ENCODE data around the gene EFHD1.
"Not testable (repeated sequence)": the region's sequence is repeated elsewhere in the genome, so short reads cannot be mapped to it uniquely, and the experiment has no call there.

DNA sequence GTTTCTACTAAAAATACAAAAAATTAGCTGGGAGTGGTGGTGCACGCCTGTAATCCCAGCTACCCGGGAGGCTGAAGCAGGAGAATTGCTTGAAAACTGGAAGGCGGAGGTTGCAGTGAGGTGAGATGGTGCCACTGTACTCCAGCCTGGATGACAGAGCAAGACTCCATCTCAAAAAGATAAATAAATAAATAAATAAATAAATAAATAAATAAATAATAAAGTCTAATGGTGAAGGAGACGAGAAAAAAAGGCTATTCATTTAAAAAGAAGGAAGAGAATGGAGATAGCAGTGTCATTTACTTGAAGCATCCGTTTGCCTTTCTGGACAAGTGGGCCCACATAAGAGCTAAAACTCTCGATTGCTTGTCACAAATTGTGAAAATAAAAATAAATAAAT, 52.0 kb downstream of the EFHD1 start:
- TF ChIP-seq EZH2 (IDR thresholded peaks at IDR 0.05; ENCODE audit: insufficient read depth, low read length), result not testable (repeated sequence)
- TF ChIP-seq, protein P1, sequence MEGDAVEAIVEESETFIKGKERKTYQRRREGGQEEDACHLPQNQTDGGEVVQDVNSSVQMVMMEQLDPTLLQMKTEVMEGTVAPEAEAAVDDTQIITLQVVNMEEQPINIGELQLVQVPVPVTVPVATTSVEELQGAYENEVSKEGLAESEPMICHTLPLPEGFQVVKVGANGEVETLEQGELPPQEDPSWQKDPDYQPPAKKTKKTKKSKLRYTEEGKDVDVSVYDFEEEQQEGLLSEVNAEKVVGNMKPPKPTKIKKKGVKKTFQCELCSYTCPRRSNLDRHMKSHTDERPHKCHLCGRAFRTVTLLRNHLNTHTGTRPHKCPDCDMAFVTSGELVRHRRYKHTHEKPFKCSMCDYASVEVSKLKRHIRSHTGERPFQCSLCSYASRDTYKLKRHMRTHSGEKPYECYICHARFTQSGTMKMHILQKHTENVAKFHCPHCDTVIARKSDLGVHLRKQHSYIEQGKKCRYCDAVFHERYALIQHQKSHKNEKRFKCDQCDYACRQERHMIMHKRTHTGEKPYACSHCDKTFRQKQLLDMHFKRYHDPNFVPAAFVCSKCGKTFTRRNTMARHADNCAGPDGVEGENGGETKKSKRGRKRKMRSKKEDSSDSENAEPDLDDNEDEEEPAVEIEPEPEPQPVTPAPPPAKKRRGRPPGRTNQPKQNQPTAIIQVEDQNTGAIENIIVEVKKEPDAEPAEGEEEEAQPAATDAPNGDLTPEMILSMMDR (IDR thresholded peaks at IDR 0.05; ENCODE audit: insufficient read depth, low read depth, low read length), result not testable (repeated sequence)

Measured in astrocyte (in vitro differentiated cells and primary cell).